Right kidney (tissue), 9 donors: ENCODE results near the gene NME1.
"Not testable (repeated sequence)": the region's sequence is repeated elsewhere in the genome, so short reads cannot be mapped to it uniquely, and the experiment has no call there.

Experiments used
- DNase-seq: peaks from one replicate; pipeline ENCODE4 v3.0.0-alpha.2; 2016
- long read RNA-seq, 8 donors: transcript quantifications; one replicate each; lab custom pipeline, GENCODE V29; 2026

NME1 gene
- long read RNA-seq, donor 1, transcript NME1-203 (5 exons, 940 nt), result major isoform, 167 of 204 reads
- long read RNA-seq, donor 1, partial matches to known transcripts, result 27 of 204 reads
- long read RNA-seq, donor 1, other reads (novel, unspliced or antisense), result 6 of 204 reads
- long read RNA-seq, donor 2, transcript NME1-203 (5 exons, 940 nt), result major isoform, 98 of 108 reads
- long read RNA-seq, donor 2, partial matches to known transcripts, result 10 of 108 reads
- long read RNA-seq, donor 2, other reads (novel, unspliced or antisense), result 0 of 108 reads
- long read RNA-seq, donor 3, transcript NME1-203 (5 exons, 940 nt), result major isoform, 56 of 65 reads
- long read RNA-seq, donor 3, partial matches to known transcripts, result 6 of 65 reads
- long read RNA-seq, donor 3, other reads (novel, unspliced or antisense), result 0 of 65 reads
- long read RNA-seq, donor 4, transcript NME1-203 (5 exons, 940 nt), result major isoform, 82 of 104 reads
- long read RNA-seq, donor 4, partial matches to known transcripts, result 17 of 104 reads
- long read RNA-seq, donor 4, other reads (novel, unspliced or antisense), result 0 of 104 reads
- long read RNA-seq, donor 5, transcript NME1-203 (5 exons, 940 nt), result major isoform, 122 of 135 reads
- long read RNA-seq, donor 5, partial matches to known transcripts, result 11 of 135 reads
- long read RNA-seq, donor 5, other reads (novel, unspliced or antisense), result 0 of 135 reads
- long read RNA-seq, donor 6, transcript NME1-203 (5 exons, 940 nt), result major isoform, 86 of 96 reads
- long read RNA-seq, donor 6, partial matches to known transcripts, result 10 of 96 reads
- long read RNA-seq, donor 6, other reads (novel, unspliced or antisense), result 0 of 96 reads
- long read RNA-seq, donor 7, result 0 reads
- long read RNA-seq, donor 8, transcript NME1-203 (5 exons, 940 nt), result major isoform, 75 of 90 reads
- long read RNA-seq, donor 8, partial matches to known transcripts, result 7 of 90 reads
- long read RNA-seq, donor 8, other reads (novel, unspliced or antisense), result 5 of 90 reads

GRCh38 chr17:51153210-51154072, at the start of gene NME1:
TSS of gene NME1 (plus strand) at chr17:51153559. CDS start at chr17:51155655, 2,096 bp downstream.
- DNase-seq, result peak; percentile 94

GRCh38 chr17:51107778-51108177, 45.6 kb upstream of the NME1 start:
- DNase-seq, result no peak

GRCh38 chr17:51112303-51113222, 40.8 kb upstream of the NME1 start:
- DNase-seq, result not testable (repeated sequence)

- DNase-seq, result no peak
Measured at GRCh38 chr17:51115179-51115578, 38.2 kb upstream of the NME1 start.

GRCh38 chr17:51118330-51119195, 34.8 kb upstream of the NME1 start:
- DNase-seq, result no peak

- peak; percentile 76 for DNase-seq
Measured at GRCh38 chr17:51119415-51120356, 33.7 kb upstream of the NME1 start.

- DNase-seq, result peak; percentile 90
Measured at GRCh38 chr17:51120357-51120738, 33.0 kb upstream of the NME1 start.

- DNase-seq, result peak; percentile 88
Measured at GRCh38 chr17:51120739-51121619, 32.4 kb upstream of the NME1 start, which contains the start of gene SPAG9. TSS of gene SPAG9 (minus strand) at chr17:51120868. CDS start at chr17:51120656, 212 bp downstream.

GRCh38 chr17:51121620-51122472, 31.5 kb upstream of the NME1 start:
- DNase-seq, result peak; percentile 67

GRCh38 chr17:51122473-51123115, 30.8 kb upstream of the NME1 start:
- DNase-seq, result not testable (repeated sequence)

- no peak for DNase-seq
Measured at GRCh38 chr17:51124640-51125503, 28.5 kb upstream of the NME1 start.

- no peak for DNase-seq
Measured at GRCh38 chr17:51128076-51128475, 25.3 kb upstream of the NME1 start.

- DNase-seq, result no peak
Measured at GRCh38 chr17:51132964-51133319, 20.4 kb upstream of the NME1 start.

- no peak for DNase-seq
Measured at GRCh38 chr17:51133365-51133764, 20.0 kb upstream of the NME1 start.

- DNase-seq, result no peak
Measured at GRCh38 chr17:51135956-51136355, 17.4 kb upstream of the NME1 start.
